Activated effector memory CD4-positive, alpha-beta T cell treated with anti-CD3 and anti-CD28 coated beads, Interleukin-2, amount 50 U/mL, for 16 hours (primary cell): ENCODE measurements around the gene RPSA.
"Not testable (repeated sequence)": the region's sequence is repeated elsewhere in the genome, so short reads cannot be mapped to it uniquely, and the experiment has no call there.

ENCODE experiments used
- DNase-seq: peaks from one replicate; pipeline ENCODE4 v3.0.0-alpha.2; 2020

The RPSA gene

GRCh38 chr3:39406368-39407258 is at the start of gene RPSA:
TSS of gene RPSA (plus strand) at chr3:39406720. CDS start at chr3:39407654, 934 bp downstream.
- DNase-seq, result peak; percentile 97

- no peak for DNase-seq
These were observed 48.2 kb upstream of the RPSA start for GRCh38 chr3:39358333-39358732.

- DNase-seq, result peak; percentile 83
These were observed 45.1 kb upstream of the RPSA start for GRCh38 chr3:39361252-39361927.

DNA sequence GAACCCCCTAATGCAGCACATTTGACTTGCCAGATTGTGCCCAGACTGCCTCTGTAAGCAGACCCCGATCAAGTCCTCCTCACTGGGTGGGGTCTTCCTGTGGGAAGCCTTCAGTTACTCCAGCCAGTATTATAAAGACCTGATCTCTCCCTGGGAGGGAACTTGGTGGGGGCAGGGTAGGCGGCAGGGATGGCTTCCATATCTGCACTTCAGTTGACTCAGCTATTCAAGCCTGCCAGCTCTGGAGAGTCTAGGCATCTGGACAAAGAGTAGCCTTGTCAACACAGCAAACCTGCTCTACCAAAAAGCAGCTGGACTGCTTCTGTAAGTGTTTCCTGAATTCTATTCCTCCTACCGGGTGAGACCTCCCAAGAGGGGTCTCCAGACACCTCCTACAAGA is 44.3 kb upstream of the RPSA start:
- DNase-seq, result no peak

DNA sequence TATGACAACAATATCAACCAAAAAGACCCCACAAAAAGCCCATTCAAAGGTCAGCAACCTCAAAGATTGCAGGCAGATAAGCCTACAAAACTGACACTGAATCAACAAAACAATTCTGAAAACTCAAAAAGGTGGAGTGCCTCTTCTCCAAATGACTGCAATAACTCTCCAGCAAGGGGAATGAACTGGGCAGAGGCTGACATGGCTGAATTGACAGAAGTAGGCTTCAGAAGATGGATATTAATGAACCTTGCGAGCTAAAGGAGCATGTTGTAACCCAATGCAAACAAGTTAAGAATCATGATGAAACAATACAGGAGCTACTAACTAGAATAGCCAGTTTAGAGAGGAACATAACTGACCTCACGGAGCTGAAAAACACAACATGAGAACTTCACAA is 43.7 kb upstream of the RPSA start:
- no peak for DNase-seq

GRCh38 chr3:39370450-39370849 is 36.1 kb upstream of the RPSA start:
- not testable (repeated sequence) for DNase-seq

- no peak for DNase-seq
These were observed 33.7 kb upstream of the RPSA start for GRCh38 chr3:39372833-39373232.

DNA sequence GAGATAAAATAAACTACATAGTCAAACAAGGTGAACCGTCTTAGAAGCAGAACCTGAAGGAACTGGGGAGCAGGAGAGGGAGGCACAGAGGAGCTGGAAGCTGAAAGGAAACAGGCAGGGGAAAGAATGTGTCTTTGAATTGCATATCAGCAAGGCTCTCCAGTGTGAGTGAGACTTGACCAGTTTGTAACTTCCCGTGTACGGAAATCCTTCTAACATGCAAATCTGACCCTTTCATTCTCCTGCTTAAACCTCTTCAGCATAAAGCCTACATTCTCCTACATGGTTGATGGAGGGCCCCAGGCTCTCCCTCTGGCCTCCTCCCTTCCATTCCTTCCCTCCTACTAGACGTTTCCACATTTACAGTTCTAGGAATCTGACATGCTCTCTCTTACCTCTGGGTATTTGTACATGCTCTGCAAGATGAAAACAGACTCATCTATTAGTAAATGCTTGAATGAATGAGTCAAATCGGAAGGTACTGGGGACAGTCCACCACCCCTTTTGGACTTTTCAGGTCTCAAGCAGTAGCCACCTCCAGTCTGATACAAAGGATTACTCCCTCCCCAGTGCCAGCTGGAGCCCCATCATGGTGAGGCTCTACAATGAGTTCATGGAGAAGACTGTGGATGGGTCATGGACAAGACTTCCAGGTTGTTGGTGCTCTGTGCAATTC is 29.4 kb upstream of the RPSA start:
- no peak for DNase-seq

GRCh38 chr3:39378088-39378487 is 28.4 kb upstream of the RPSA start:
- DNase-seq, result peak; percentile 83

- no peak for DNase-seq
These were observed 27.4 kb upstream of the RPSA start for GRCh38 chr3:39378957-39379777.

GRCh38 chr3:39379778-39380155 is 26.8 kb upstream of the RPSA start:
- no peak for DNase-seq

- DNase-seq, result no peak
These were observed 25.1 kb upstream of the RPSA start for GRCh38 chr3:39381432-39381831.

DNA sequence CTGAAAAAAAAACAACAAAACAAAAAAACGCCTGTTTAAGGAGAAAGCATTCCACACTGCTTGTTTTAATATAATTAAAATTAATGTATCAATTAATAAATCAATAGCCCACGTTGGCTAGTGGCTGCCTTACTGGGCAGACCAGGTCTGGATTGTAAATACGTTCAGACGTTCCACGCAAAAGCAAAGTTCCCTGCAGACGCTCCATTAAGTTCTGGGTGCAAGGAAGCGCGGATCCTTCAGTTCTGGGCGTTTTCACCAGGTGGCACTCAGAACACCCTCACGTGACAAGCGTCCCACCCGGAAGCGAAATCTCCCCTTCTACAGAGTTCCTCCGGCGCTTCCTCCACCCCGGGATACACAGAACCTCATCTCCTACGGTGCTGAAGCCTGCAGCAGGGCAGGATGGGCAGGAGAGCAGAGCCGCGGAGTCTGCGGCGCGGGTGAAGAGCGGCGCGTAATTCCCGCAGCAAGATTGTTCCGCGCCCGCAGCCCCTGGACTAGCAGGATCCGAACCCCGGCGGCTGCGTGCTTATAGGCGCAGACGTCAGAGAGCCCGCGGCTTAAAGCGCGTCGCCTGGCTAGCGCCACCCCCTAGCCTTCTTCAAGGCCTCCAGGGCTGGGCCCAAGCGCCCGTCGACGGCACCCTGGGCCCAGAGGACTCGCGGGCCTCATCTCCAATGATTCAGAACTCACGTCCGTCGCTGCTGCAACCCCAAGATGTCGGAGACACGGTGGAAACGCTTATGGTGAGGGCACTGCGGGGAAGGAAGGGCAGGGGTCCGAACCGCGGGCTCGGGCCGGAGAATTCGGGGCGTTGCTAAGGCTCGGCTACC is 23.3 kb upstream of the RPSA start, which contains the start of gene SLC25A38:
Gene SLC25A38, plus strand, starts transcription at position 326 of the 836 bp plus-strand sequence. Its CDS starts 355 bp downstream, at position 681.
- peak; percentile 92 for DNase-seq

DNA sequence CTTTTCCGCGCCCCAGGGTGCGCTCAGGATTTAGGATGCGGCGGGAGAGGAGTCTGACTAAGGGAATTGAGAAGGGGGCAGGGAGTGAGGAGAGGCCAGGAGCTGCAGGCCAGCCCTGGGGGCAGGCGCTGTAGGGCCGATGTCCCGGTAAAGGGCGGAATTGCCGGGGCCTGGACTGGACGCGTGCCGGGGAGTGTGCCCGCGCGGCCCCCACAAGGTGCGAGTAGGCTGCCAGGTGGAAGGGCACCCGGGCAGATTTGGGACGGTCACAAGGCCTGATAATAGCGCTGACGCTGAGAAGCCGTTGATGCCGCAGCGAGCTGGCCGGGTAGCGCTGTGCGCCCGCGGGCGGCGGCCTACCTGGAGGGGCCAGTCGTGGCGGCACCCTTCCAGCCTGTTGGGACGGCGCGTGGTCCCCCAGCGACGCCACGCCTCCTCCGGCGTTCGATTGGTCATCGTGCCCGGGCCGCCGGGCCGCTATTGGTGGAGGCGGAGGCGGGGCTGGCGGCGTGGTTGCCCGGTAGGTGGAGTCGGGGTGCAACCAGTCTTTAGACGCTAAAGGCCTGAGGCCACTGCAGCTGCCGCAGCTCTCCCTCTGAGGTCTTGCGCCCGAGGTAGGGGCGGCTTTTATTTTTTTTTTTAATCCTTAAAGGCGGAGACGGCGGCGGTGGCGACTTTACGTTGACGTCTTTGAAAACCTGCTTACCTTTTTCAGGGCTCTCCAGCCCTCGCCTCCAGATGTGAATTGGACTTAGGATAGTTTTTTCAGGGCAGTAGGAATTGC is 22.4 kb upstream of the RPSA start:
- DNase-seq, result peak; percentile 98

DNA sequence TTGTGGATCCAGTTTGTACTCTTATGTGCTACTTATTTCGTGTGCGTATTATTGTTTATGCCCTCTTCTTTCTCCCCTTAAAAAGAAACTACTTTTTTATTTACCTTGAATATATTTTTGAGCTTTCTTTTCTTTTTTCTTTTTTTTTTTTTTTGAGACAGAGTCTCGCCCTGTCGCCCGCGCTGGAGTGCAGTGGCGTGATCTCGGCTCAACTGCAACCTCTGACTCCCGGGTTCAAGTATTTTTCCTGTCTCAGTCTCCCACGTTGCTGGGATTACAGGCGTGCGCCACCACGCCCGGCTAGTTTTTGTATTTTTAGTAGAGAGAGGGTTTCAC is 21.9 kb upstream of the RPSA start:
- DNase-seq, result no peak

DNA sequence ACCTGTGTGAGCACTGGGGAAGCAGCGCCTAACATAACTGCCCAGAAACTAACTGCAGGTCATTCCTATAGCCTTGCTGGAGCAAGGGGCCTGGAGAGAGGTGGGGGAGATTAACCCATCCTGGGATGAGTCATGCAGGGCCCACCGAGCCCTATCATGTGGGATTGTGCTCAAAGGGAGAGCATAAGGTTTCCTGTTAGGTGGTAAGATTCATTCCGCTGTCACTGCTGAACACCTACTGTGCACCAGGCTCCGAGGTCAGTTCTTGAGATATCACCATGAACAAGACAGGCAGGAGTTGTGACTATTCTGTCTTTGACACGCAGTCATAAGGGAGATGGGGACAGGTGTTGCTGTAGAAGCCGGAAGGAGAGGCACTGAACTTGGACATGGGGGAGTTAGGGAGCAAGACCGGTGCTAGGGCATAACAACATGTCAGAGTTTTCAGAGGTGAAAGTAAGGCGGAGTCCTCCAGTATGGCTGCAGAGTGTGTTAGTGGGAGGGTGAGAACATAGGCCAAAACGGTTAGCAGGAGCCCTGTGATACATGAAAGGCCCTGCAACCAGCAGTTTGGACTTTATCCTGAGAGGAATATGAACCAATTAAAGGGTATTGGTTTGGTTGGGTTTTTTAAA is 20.9 kb upstream of the RPSA start:
- no peak for DNase-seq

DNA sequence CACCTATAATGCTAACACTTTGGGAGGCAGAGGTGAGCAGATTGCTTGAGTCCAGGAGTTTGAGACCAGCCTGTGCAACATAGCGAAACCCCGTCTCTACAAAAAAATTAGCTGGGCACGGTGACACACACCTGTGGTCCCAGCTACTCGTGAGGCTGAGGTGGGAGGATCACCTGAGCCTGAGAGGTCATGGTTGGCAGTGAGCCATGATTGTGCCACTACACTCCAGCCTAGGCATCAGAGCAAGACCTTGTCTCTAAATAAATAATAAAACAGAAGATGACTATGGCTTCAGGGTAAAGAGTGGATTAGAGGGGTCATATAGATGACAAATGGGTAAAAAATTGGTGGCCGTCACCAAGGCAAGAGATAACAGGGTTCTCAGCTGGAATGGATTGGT is 20.2 kb upstream of the RPSA start:
- DNase-seq, result no peak

DNA sequence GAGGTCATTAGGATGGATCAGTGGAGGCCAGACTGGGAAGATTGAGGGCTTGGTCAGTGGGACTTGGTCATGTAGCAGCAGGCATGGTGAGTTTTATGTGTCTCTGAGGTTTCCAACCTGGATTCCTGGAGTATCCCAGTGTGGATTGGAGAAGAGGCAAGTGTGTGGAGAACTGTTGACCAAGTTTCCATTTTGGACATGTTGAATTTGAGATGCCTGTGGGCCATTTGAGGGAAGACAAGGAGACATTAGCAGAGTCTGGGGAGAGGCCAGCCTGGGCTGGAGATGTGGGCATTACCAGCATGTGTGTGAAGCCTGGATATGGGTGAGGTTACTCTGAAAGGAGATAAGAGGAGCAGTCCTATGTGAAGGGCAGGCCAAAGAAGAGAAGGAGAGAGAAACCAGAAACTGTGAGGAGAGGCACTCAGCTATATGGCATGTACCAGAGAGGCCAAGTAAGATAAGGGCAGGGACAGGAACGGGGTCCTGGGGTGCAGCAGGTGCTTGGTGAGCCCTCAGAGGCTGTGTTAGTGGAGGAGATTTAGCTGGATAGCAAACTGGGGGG is 19.0 kb upstream of the RPSA start:
- DNase-seq, result no peak

GRCh38 chr3:39388153-39388552 is 18.4 kb upstream of the RPSA start:
- DNase-seq, result no peak

GRCh38 chr3:39388741-39389248 is 17.7 kb upstream of the RPSA start:
- DNase-seq, result no peak
